H9 (cell line): ENCODE measurements around the gene LRP1B. TPM values are rescaled to one million over a fixed set of nuclear protein-coding genes. Genes with fewer than 3 reads are reported as not detected.

Experiments used
- DNase-seq: peaks from one replicate; pipeline ENCODE4 v3.0.0-alpha.2; 2017
- H2AFZ ChIP-seq: one replicate; pipeline ENCODE4 v1.6.1; 2013; ENCODE audit warnings: mild to moderate bottlenecking, low read length, control low read depth, moderate library complexity
- H2AK5ac ChIP-seq: 2 replicates; pipeline ENCODE4 v1.6.1; 2013; ENCODE audit warnings: low read length, control low read depth, mixed read lengths; ENCODE audit not compliant: insufficient read length
- H2BK120ac ChIP-seq: one replicate; pipeline ENCODE4 v1.6.1; 2013; ENCODE audit warnings: low read depth, mild to moderate bottlenecking, low read length, control low read depth, inconsistent platforms; ENCODE audit not compliant: poor library complexity, severe bottlenecking
- H2BK12ac ChIP-seq: 2 replicates; pipeline ENCODE4 v1.6.1; 2013; ENCODE audit warnings: low read length, control low read depth, mixed read lengths, low read depth; ENCODE audit not compliant: insufficient read length
- H2BK15ac ChIP-seq: 2 replicates; pipeline ENCODE4 v1.6.1; 2013; ENCODE audit warnings: low read depth, low read length, control low read depth
- H2BK20ac ChIP-seq: one replicate; pipeline ENCODE4 v1.6.1; 2013; ENCODE audit warnings: low read depth, mild to moderate bottlenecking, low read length, control low read depth, inconsistent platforms; ENCODE audit not compliant: poor library complexity, severe bottlenecking
- H2BK5ac ChIP-seq: 2 replicates; pipeline ENCODE4 v1.6.1; 2013; ENCODE audit warnings: low read length, control low read depth, mixed read lengths; ENCODE audit not compliant: insufficient read length
- H3K14ac ChIP-seq: 2 replicates; pipeline ENCODE4 v1.6.1; 2013; ENCODE audit warnings: low read length, control low read depth; ENCODE audit not compliant: insufficient read depth
- H3K18ac ChIP-seq: 2 replicates; pipeline ENCODE4 v1.6.1; 2013; ENCODE audit warnings: low read depth, mild to moderate bottlenecking, mixed read lengths, low read length, control low read depth; ENCODE audit not compliant: insufficient read length
- H3K23ac ChIP-seq: 2 replicates; pipeline ENCODE4 v1.6.1; 2013; ENCODE audit warnings: low read length, control low read depth, mixed read lengths, low read depth; ENCODE audit not compliant: insufficient read length
- H3K23me2 ChIP-seq: 2 replicates; pipeline ENCODE4 v1.6.1; 2013; ENCODE audit warnings: low read depth, mild to moderate bottlenecking, mixed read lengths, low read length, control low read depth; ENCODE audit not compliant: insufficient read length, poor library complexity, severe bottlenecking
- H3K27ac ChIP-seq: 2 replicates; pipeline ENCODE4 v1.5.1; 2013; ENCODE audit warnings: low read length, control low read depth, mixed read lengths, low read depth; ENCODE audit not compliant: insufficient read length
- H3K27me3 ChIP-seq: 2 replicates; pipeline ENCODE4 v1.6.1; 2013; ENCODE audit warnings: low read length, control low read depth, inconsistent platforms; ENCODE audit not compliant: insufficient read depth
- H3K4ac ChIP-seq: 2 replicates; pipeline ENCODE4 v1.6.1; 2013; ENCODE audit warnings: low read depth, mild to moderate bottlenecking, control low read depth, inconsistent platforms, low read length, moderate library complexity
- H3K4me1 ChIP-seq: 2 replicates; pipeline ENCODE4 v1.6.1; 2013; ENCODE audit warnings: low read length, control low read depth, inconsistent platforms; ENCODE audit not compliant: insufficient read depth
- H3K4me2 ChIP-seq: 2 replicates; pipeline ENCODE4 v1.6.1; 2013; ENCODE audit warnings: low read length, control low read depth, mixed read lengths; ENCODE audit not compliant: insufficient read length, insufficient read depth
- H3K56ac ChIP-seq: 2 replicates; pipeline ENCODE4 v1.6.1; 2013; ENCODE audit warnings: low read depth, mild to moderate bottlenecking, mixed read lengths, low read length, control low read depth; ENCODE audit not compliant: insufficient read length
- H3K79me1 ChIP-seq: 2 replicates; pipeline ENCODE4 v1.6.1; 2013; ENCODE audit warnings: low read depth, mild to moderate bottlenecking, moderate library complexity, low read length, control low read depth, inconsistent platforms; ENCODE audit not compliant: insufficient read depth, poor library complexity, severe bottlenecking
- H3K79me2 ChIP-seq: 2 replicates; pipeline ENCODE4 v1.6.1; 2013; ENCODE audit warnings: low read length, control low read depth, inconsistent platforms; ENCODE audit not compliant: insufficient read depth
- H3K9ac ChIP-seq: 2 replicates; pipeline ENCODE4 v1.6.1; 2013; ENCODE audit warnings: low read length, control low read depth, mixed read lengths; ENCODE audit not compliant: insufficient read length; ENCODE audit errors: extremely low read depth
- H3K9me3 ChIP-seq: one replicate; pipeline ENCODE4 v1.6.1; 2013; ENCODE audit warnings: low read depth, low read length, inconsistent platforms; ENCODE audit not compliant: control insufficient read depth
- H3T11ph ChIP-seq: one replicate; pipeline ENCODE4 v1.6.1; 2013; ENCODE audit warnings: mild to moderate bottlenecking, low read length, control low read depth, inconsistent platforms
- H4K20me1 ChIP-seq: one replicate; pipeline ENCODE4 v1.6.1; 2013; ENCODE audit not compliant: control insufficient read depth, insufficient read length, insufficient read depth
- H4K5ac ChIP-seq: 2 replicates; pipeline ENCODE4 v1.6.1; 2013; ENCODE audit warnings: low read depth, mild to moderate bottlenecking, mixed read lengths, low read length, control low read depth; ENCODE audit not compliant: insufficient read length
- H4K8ac ChIP-seq: replicated peaks from 2 replicates; pipeline ENCODE4 v1.6.1; 2013; ENCODE audit warnings: low read length, control low read depth, mixed read lengths, low read depth; ENCODE audit not compliant: insufficient read length
- H4K91ac ChIP-seq: 2 replicates; pipeline ENCODE4 v1.6.1; 2013; ENCODE audit warnings: low read depth, mild to moderate bottlenecking, moderate library complexity, mixed read lengths, low read length, control low read depth; ENCODE audit not compliant: insufficient read length
- H3K27ac Mint-ChIP-seq, 3 experiments: 2 replicates in 2 of 3; 3 replicates in 1 of 3; pipeline ENCODE4 v1.8.0; 2020 to 2021; ENCODE audit warnings: mixed read lengths in 3 of 3, mild to moderate bottlenecking in 1 of 3, moderate library complexity in 1 of 3
- H3K27me3 Mint-ChIP-seq: 2 replicates; pipeline ENCODE4 v1.8.0; 2021; ENCODE audit warnings: low read depth, mild to moderate bottlenecking, moderate library complexity, mixed read lengths
- H3K36me3 Mint-ChIP-seq, 3 experiments: 2 replicates in 2 of 3; 3 replicates in 1 of 3; pipeline ENCODE4 v1.8.0; 2020 to 2021; ENCODE audit warnings: low read depth in 3 of 3, mixed read lengths in 3 of 3; ENCODE audit not compliant: insufficient read depth in 1 of 3
- H3K4me1 Mint-ChIP-seq, 2 experiments: 2 replicates each; pipeline ENCODE4 v1.8.0; 2020; ENCODE audit warnings: mixed read lengths in 2 of 2
- H3K4me3 Mint-ChIP-seq, 2 experiments: 2 replicates in 1 of 2; 3 replicates in 1 of 2; pipeline ENCODE4 v1.8.0; 2020 to 2021; ENCODE audit warnings: mild to moderate bottlenecking in 2 of 2, mixed read lengths in 2 of 2, moderate library complexity in 1 of 2
- H3K9me3 Mint-ChIP-seq, 2 experiments: 2 replicates in 1 of 2; 3 replicates in 1 of 2; pipeline ENCODE4 v1.8.0; 2020; ENCODE audit warnings: mild to moderate bottlenecking in 2 of 2, mixed read lengths in 2 of 2, moderate library complexity in 1 of 2
- CTCF ChIP-seq: fragments of 200-600 bp; sonication (generic); conservative IDR thresholded peaks from 3 replicates; pipeline ENCODE4 v1.8.0; 2021; ENCODE audit warnings: antibody characterized with exemption, mild to moderate bottlenecking
- WGBS: extraction: QIAGEN DNeasy Blood & Tissue Kit; methylation state at CpG from one replicate; pipeline ENCODE4 v1.1.7; 2013; ENCODE audit warnings: missing lambda C conversion rate, low lambda C conversion rate, mixed read lengths; ENCODE audit not compliant: insufficient read length; ENCODE audit errors: extremely low coverage; 5-methylcytosine and 5-hydroxymethylcytosine counted together
- total RNA-seq: library from RNA; stranded (reverse); gene quantifications from 2 replicates; pipeline ENCODE4 v1.2.1, GENCODE V29; 2021

Gene LRP1B
- total RNA-seq, 1 experiment from 2014 or later = not detected

- H4K20me1 ChIP-seq = no peaks in the 10 kb centered on the region
- H3K23ac ChIP-seq = no peak overlapping the region
- H3K23me2 ChIP-seq = no peaks in the 10 kb centered on the region
- no peak overlapping the region for H3K4me2 ChIP-seq
- no peak for TF ChIP-seq CTCF
- no peak overlapping the region for H2AFZ ChIP-seq
- no peak overlapping the region for H3K14ac ChIP-seq
- Mint-ChIP-seq H3K27ac (no peak overlapping the region), H3K27me3 (no peaks in the 10 kb centered on the region), H3K4me3 (no peak overlapping the region), H3K9me3 (no peaks in the 10 kb centered on the region), H3K4me1 (no peaks in the 10 kb centered on the region), H3K36me3 (no peaks in the 10 kb centered on the region)
- no peak overlapping the region for H4K5ac ChIP-seq
- no peaks in the 10 kb centered on the region for H3K79me1 ChIP-seq
- H4K8ac ChIP-seq = no peak overlapping the region
- no peak overlapping the region for H2BK120ac ChIP-seq
- no peaks in the 10 kb centered on the region for H3K79me2 ChIP-seq
- no peak overlapping the region for H2BK5ac ChIP-seq
- WGBS = no CpG with 5 or more reads among the region's 2 CpGs
- no peak overlapping the region for H2BK20ac ChIP-seq
- H3K4ac ChIP-seq = no peak overlapping the region
- no peaks in the 10 kb centered on the region for H3K9me3 ChIP-seq
- H3K27ac ChIP-seq = no peak overlapping the region
- no peaks in the 10 kb centered on the region for H3K27me3 ChIP-seq
- H3K18ac ChIP-seq = no peak overlapping the region
- no peak overlapping the region for H2BK12ac ChIP-seq
- H3K4me1 ChIP-seq = no peaks in the 10 kb centered on the region
- H3K9ac ChIP-seq = no peak overlapping the region
- no peak overlapping the region for H3K56ac ChIP-seq
- no peak overlapping the region for H2BK15ac ChIP-seq
- DNase-seq = no peak
- H4K91ac ChIP-seq = no peak overlapping the region
- H3T11ph ChIP-seq = no peak overlapping the region
- H2AK5ac ChIP-seq = no peak overlapping the region
These were observed 1471.8 kb downstream of the LRP1B start for GRCh38 chr2:140658760-140659692.
